GM20431 (cell line): ENCODE measurements around the gene GRIK5.

Experiments
- in situ Hi-C: fragments of 300-500 bp; cut with MseI, MboI; formaldehyde crosslinking; loops from one replicate; pipeline ENCODE4 v1.15.0; 2020; ENCODE audit warnings: low sequenced_read_pairs; ENCODE audit not compliant: unreplicated experiment

Gene GRIK5

DNA sequence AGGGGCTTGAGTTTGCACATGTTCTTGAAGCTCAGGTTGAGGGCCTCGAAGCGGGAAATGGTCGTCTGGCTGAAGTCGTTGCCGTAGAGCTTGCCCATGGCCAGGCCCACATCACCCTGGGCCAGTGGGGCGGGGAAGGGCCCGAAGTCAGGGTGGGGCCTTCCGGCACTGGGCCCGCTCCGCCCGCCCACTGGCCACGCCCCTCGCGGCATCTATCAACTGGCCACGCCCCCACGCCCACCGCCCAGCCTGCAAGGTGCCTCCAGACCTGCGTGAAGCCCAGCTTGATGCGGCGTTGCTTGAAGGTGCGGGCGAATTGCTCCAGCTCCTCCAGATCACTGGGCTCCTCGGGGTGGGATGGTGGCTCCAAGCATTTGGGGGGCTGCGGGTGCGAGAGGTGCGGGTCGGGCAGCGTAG is 25.8 kb upstream of the GRIK5 start:
- in situ Hi-C loops: no loop called here

DNA sequence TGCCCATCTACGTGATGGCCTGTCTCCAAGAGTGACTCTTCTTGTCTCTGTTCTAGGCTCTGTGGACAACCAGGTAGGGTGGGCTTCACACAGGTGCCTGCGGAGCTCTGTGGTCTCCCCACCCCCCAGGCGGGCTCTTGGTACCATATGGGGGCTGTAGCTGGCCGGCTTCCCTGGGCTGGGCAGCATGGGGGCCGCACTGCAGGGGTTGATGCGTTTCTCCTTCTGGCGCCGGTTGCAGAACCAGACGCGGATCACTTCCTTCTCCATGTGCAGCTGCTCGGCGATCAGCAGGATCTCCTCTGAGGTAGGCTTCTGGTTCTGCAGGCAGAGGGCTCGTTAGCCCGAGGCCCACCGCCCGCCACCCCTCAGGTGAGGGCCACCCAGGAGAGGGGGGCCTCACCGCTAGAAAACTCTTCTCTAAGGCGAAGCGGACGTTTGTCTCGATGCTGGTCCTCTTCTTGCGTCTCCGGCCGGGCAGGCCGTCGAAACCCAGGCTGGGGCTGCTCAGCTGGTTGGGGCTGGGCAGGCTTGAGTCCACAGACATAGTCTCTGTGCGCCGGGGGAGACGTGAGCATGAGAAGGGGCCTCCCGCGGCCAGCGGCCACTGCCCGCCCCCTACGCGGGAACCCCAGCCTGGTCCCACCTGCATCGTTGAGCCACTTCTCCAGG is 25.3 kb upstream of the GRIK5 start:
- in situ Hi-C loops: no loop called here

DNA sequence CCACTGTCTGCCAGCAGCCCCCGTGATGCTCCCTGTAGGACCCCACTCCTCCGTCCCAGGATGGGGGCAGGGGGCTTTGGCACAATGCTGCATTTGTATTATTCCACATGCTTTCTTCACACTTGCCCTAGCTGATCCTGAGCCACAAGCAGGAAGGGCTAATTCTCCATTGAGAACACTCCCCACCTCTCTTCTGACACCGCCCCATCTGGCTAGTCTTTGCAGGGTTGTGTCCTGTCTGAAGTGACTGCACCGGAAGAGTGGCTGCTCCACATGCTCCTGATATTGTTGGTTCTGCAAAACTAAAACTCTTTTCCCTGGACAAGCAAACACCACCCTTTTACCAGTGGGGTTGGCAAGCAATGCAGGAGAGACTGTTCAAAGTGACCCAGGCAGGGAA is 23.9 kb upstream of the GRIK5 start:
- in situ Hi-C loops: no loop called here

DNA sequence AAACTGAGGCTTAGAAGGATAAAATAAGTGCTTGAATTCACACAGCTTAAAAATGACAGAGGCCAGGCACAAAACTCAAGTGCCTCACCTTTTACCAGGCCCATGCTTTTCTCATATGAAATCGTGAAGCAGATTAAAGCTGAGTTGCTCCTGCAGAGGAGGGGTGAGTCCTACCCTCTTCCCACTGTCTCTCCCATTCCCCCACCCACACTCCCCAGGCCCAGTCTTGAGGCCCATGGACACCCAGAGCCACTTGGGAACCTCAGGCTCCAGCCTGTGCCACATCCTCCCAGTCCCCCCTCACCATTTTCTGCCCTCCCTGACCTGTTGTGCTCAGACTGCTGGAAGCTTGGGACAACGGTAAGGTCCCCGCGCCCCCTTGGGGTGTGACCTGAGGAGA is 23.5 kb upstream of the GRIK5 start:
- in situ Hi-C loops: no loop called here

DNA sequence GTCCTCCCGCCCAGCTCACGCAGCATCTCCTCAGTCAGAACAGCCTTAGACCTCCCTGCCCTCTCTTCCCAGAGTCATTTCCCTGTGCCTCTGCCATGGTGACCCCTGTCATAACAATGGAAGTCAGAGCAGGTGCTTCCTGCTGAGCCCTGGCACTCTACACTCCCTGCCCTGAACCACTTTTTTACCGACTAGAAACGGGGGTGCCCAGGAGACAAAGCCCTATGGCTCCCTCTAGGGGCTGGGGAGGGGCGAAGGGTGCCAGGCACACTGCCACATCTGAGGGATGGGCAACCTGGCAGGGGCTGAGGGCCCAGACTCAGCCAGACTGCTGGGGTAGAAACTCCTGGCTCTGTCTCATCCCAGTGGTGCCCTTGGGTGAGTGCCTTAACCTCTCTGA is 22.3 kb upstream of the GRIK5 start:
- in situ Hi-C loops: no loop called here

DNA sequence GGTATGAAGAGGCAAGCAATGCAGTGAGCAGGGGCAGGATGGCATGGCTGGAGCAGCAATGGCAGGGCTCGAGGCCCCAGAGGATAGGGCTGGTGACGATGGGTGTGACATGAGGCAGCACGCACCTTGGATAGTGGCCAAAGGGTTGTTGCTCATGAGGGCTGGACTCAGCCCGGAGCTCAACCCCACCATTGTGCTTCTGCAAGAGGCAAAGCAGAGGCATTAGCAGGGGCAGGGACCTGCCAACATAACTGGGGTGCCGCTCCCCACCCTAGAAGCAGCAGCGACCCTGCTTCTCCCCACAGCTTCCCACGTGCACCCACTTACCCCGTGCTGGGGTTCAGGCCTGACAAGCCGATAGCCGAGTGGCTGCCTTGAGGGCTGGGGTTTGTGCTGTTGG is 21.7 kb upstream of the GRIK5 start:
- in situ Hi-C loops: no loop called here

DNA sequence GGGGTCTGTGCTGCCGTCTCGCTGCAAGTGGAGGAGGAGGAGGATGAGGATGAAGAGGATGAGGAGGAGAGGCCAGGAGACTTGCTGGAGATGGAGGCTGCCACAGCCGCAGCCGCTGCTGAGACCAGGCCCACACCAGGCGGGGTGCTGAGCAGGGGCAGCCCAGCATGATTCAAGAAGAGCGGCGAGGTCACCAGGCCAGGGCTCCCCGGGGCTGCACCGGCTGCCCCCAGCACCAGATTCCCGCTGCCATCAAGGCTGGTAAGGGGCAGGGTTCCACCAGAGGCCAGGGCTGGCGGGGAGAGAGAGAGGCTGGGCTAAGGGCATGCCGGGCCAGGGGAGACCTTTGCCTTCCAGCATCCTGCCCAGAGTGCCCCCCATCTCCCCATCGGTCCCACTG is 21.3 kb upstream of the GRIK5 start:
- in situ Hi-C loops: no loop called here

DNA sequence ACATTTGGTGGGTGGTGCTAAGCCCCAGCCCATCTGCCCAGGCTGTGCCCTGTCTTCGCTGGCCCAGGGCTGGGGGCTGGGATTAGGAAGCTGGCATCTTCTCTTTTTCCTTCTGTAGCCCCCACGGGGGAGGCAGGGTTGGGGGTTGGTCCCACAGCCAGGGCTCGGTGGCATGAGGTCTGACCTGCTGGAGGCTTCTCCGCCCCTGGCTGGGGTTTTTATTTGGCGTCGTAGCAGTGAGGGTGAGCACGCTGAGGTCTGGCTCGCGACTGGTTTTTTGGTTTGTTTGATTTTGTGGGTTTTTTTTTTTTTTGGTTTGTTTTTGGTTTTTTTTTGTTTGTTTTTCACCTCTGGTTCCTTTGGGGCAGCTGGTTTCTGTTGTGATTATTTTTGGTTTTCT is 20.7 kb upstream of the GRIK5 start:
- in situ Hi-C loops: no loop called here

DNA sequence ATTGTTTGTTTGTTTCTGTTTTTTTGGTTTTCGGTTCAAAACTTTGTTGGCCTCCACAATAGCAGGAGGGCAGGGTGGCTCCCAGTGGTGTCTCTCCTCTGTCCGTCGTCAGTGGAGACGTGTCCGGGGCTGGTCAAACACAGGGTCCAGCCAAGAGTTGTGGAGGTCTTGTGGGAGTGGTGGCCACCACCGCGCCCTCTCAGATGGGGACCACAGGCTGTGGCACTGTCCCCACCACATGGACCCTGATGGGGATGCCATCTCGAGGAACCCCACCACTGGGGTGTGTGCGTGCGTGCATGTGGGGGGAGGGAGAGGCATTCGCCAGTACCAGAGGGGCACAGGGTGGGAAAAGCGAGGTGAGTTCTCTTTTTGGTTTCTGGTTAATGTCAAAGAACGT is 19.8 kb upstream of the GRIK5 start:
- in situ Hi-C loops: no loop called here

DNA sequence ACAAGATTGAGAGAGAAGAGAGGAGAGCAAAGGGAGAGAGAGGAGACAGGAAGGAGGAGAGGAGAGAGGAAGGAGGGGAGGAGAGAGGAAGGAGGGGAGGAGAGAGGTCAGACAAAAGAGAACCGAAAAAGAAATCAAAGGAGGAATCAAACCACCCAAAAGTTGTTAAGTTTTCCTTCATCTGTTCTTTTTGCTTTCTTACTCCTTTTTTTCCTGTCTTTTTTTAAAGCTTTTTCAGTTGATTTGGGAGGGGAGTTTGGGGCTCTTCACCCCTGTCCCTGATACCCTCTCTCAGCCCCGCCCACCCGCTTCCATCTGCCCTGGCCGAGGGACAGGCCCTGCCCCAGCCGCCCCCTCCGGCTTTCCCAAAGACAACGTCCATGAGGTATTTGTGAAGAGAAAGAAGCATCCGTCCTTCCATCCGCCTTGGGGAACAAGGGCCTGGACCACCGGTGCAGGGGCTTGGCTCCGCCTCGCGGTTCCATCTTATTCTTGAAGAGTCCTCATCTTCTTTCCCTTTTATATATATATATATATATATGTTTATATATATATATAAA is 19.3 kb upstream of the GRIK5 start:
- in situ Hi-C loops: no loop called here

DNA sequence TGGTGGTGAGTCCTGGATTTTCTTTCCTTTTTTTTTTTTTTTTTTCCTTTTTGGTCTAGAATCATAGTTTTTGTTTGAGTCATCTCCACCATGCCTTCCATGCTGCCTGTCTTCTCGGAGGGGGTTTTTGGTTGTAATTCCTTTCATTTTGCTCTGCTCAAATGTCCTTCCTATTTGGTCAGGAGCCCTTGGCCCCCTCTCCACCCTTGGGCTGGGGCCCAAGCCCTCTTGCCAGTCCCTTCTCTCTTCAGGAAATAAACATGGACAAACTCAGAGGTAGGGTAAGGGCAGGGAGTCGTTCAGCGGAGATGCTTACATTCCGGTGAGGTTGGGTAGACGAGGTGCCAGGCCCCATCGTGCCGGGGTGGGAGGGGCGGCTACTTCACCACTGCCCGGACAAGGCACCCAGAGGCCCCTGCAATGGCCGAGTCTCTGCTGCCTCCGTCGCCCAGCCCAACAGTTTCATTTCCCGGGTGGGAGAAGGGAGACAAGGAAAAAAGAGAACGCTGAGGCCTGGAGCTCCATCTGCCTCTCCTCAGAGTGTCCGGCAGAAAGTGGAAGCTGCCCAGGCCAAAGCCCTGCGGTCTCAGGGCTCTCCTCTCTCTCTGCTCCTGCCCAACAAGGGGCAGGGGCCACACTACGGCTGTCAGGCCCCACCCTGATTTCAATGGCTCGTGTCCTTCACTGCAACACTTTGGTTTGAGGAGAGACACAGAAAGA is 18.6 kb upstream of the GRIK5 start:
- in situ Hi-C loops: no loop called here

DNA sequence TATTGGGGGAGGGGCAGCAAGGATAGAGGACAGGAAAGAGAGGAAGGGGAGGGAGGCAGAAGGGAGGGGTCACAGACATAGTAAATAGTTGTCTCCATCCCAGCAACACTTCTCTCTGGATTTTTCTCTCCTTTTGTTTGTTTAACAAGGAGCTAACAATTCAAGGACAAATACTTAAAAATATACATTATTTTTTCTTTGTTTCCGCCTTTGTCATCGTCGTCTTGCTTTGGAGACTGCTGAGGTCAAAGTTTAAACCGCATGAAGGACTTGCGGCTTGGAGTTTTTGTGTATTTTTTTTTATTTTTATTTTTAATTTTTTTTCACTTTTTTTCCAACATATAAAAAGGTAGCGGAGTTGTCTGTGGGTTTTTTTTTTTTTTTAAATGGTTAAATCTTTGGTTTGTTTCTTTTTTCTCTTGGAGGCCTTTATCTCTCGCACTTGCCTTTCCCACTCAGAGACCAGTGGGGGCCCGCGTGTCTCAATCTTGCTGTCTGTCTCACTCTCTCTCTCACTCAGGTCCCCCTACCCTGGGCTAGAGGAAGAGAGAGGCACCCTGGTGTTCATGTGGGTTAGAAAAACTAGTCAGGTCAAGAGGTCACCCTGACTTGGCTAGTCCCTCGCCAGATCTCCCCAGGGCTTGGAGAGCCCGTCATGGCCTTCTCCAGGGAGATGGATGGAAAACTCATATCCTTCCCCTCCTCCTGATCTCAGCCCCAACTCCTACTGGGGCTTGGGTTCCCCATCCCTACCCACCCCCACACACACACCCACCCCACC is 17.0 kb upstream of the GRIK5 start:
- in situ Hi-C loops: no loop called here

DNA sequence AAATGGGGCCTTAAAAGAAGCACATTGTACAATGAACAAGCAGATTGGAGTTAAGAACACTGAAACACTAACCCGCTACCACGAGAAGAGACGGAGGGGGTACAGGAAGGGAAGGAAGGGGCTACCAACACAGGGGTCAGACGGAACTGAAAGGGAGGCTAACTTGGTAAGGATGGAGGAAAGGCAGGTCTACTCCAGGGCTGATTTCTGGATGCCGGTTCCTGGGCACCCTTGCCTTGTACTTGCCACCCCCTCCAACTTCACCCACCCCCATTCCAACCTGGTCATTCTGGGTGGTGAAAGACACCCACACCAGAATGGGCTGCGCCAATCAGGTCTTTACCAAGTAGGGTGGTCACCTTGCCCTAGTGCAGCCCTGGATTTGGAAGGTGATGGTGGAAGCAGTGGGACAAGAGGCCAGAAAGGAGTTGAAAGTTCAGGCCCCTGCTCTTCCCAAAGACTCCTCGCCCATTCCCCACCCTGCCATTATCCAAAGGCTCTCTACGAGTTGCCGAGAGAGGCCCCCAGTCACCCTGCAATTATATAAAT is 16.3 kb upstream of the GRIK5 start:
- in situ Hi-C loops: no loop called here

DNA sequence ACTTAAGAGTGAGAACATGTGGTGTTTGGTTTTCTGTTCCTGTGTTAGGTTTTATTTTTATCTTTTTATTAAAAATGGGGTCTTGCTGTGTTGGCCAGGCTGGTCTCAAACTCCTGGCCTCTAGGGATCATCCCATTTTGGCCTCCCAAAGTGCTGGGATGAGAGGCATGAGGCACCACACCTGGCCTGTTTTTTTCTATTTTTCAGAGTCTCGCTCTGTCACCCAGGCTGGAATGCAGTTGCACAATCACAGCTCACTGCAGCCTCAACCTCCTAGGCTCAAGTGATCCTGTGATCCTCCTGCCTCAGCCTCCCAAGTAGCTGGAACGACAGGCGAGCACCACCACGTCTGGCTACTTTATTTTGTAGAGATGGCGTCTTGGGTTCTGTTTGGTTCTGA is 13.5 kb upstream of the GRIK5 start:
- in situ Hi-C loops: no loop called here

DNA sequence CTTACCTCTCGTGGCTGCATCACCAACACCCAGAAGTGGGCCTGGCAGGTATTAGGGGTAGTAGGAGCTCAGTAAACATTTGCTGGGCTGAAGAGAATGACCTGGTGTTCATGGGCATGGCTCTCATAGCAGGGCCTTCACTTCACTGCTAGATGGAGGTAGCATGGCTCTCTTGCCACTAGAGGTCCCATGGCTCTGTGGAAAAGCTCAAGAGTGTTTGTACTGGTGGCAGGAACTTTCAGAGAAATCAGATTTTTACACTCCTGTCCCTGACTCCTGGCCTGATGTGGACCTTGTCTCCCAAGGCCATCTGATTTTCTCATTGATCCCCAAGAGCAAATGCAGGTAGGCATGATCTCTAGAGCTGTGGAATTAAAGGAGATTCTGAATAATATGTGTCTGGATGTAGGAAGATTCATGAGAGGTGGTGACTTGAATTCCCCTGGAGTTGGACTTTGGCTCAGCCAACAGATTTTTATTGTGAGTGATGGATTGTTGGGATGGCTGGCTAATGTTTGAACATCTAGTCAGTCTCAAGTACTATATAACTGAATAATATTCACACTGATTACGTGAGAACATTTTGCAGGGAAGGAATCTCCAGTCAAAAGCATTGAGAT is 11.7 kb upstream of the GRIK5 start:
- in situ Hi-C loops: no loop called here

DNA sequence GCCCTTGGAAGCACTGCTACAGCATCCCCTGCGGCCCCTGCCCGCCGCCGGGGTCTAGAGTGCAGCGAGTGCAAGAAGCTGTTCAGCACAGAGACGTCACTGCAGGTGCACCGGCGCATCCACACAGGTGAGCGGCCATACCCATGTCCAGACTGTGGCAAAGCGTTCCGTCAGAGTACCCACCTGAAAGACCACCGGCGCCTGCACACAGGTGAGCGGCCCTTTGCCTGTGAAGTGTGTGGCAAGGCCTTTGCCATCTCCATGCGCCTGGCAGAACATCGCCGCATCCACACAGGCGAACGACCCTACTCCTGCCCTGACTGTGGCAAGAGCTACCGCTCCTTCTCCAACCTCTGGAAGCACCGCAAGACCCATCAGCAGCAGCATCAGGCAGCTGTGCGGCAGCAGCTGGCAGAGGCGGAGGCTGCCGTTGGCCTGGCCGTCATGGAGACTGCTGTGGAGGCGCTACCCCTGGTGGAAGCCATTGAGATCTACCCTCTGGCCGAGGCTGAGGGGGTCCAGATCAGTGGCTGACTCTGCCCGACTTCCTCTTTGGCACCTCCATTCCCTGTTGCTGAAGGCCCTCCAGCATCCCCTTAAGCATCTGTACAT is 10.9 kb upstream of the GRIK5 start:
- in situ Hi-C loops: no loop called here

DNA sequence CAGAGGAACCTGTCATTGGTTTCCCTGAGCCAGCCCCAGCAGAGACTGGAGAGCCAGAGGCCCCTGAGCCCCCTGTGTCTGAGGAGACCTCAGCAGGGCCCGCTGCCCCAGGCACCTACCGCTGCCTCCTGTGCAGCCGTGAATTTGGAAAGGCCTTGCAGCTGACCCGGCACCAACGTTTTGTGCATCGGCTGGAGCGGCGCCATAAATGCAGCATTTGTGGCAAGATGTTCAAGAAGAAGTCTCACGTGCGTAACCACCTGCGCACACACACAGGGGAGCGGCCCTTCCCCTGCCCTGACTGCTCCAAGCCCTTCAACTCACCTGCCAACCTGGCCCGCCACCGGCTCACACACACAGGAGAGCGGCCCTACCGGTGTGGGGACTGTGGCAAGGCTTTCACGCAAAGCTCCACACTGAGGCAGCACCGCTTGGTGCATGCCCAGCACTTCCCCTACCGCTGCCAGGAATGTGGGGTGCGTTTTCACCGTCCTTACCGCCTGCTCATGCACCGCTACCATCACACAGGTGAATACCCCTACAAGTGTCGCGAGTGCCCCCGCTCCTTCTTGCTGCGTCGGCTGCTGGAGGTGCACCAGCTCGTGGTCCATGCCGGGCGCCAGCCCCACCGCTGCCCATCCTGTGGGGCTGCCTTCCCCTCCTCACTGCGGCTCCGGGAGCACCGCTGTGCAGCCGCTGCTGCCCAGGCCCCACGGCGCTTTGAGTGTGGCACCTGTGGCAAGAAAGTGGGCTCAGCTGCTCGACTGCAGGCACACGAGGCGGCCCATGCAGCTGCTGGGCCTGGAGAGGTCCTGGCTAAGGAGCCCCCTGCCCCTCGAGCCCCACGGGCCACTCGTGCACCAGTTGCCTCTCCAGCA is 10.1 kb upstream of the GRIK5 start:
- in situ Hi-C loops: no loop called here

DNA sequence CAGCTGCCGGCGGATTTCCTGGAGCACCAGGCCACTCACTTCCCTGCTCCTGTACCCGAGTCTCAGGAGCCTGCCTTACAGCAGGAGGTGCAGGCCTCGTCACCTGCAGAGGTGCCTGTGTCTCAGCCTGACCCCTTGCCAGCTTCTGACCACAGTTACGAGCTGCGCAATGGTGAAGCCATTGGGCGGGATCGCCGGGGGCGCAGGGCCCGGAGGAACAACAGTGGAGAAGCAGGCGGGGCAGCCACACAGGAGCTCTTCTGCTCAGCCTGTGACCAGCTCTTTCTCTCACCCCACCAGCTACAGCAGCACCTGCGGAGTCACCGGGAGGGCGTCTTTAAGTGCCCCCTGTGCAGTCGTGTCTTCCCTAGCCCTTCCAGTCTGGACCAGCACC is 9.3 kb upstream of the GRIK5 start:
- in situ Hi-C loops: no loop called here
